B cell (primary cell): Measurements from ENCODE around the gene LCN2. TPM values are rescaled to one million over a fixed set of nuclear protein-coding genes. Genes with fewer than 3 reads are reported as not detected.

Experiments used
- ATAC-seq: fragments of 200-7000 bp; cut with Tn5 transposase; one replicate; pipeline ENCODE4 v1.10.0; 2021; ENCODE audit warnings: low read depth, mild to moderate bottlenecking, moderate number of reproducible peaks, moderate library complexity
- CTCF ChIA-PET: fragments of 350-600 bp; sonication (Branson Sonifier 250); formaldehyde crosslinking; loops from one replicate; lab custom pipeline; 2021; ENCODE audit warnings: antibody characterized with exemption, inconsistent platforms; lab: Charles Lee
- POLR2A ChIA-PET: fragments of 350-600 bp; sonication (Branson Sonifier 250); formaldehyde crosslinking; loops from one replicate; lab custom pipeline; 2021; ENCODE audit warnings: antibody characterized with exemption; lab: Charles Lee
- DNase-seq: peaks from one replicate; pipeline ENCODE4 v3.0.0; 2013
- H2AFZ ChIP-seq: 2 replicates; pipeline ENCODE4 v1.6.1; 2012; ENCODE audit warnings: mild to moderate bottlenecking, low read depth, low read length; ENCODE audit not compliant: insufficient read depth, poor library complexity, severe bottlenecking
- H3K27ac ChIP-seq, 2 donors: 1 replicate in 1 of 2; 2 replicates in 1 of 2; pipeline ENCODE4 v1.5.1; 2012 to 2013; ENCODE audit warnings: low read length in 2 of 2, mild to moderate bottlenecking in 2 of 2, moderate library complexity in 1 of 2
- H3K27me3 ChIP-seq, 4 experiments: fragments of 200-600 bp in 1 of 4; sonication (generic) in 1 of 4; replicated peaks in 1 of 4; 1 replicate in 2 of 4; 2 replicates in 2 of 4; pipeline versions ENCODE4 v1.6.1 to v1.7.0; 2013 to 2016; ENCODE audit warnings: low read length in 3 of 4, mild to moderate bottlenecking in 2 of 4, mixed read lengths in 1 of 4, moderate library complexity in 1 of 4; ENCODE audit not compliant: insufficient read depth in 4 of 4, control insufficient read depth in 3 of 4; ENCODE audit errors: control extremely low read depth in 1 of 4
- H3K36me3 ChIP-seq, 2 experiments: replicated peaks in 1 of 2; 1 replicate in 1 of 2; 2 replicates in 1 of 2; pipeline versions ENCODE4 v1.6.1 to v1.7.1; 2013; ENCODE audit warnings: low read length in 1 of 2; ENCODE audit not compliant: insufficient read depth in 2 of 2, control insufficient read depth in 1 of 2; ENCODE audit errors: control extremely low read depth in 1 of 2, extremely low read depth in 1 of 2
- H3K4me1 ChIP-seq, 2 donors: fragments of 200-600 bp in 1 of 2; sonication (generic) in 1 of 2; 1 replicate in 1 of 2; 2 replicates in 1 of 2; pipeline versions ENCODE4 v1.5.1 to v1.6.1; 2013 to 2017; ENCODE audit warnings: low read length in 2 of 2; ENCODE audit not compliant: control insufficient read depth in 2 of 2, insufficient read depth in 2 of 2
- H3K4me2 ChIP-seq: replicated peaks from 2 replicates; pipeline ENCODE3; 2012; ENCODE audit warnings: mild to moderate bottlenecking, low read depth, low read length; ENCODE audit not compliant: poor library complexity, severe bottlenecking
- H3K4me3 ChIP-seq, 5 experiments: fragments of 200-600 bp in 1 of 5; sonication (generic) in 1 of 5; 1 replicate in 3 of 5; 2 replicates in 2 of 5; pipeline versions ENCODE4 v1.5.1 to v1.7.0; 2011 to 2016; ENCODE audit warnings: low read length in 4 of 5, mild to moderate bottlenecking in 4 of 5, low read depth in 2 of 5, control low read depth in 1 of 5, moderate library complexity in 1 of 5; ENCODE audit not compliant: insufficient read depth in 1 of 5; ENCODE audit errors: control extremely low read depth in 1 of 5, extremely low read depth in 1 of 5
- H3K79me2 ChIP-seq: fragments of 200-600 bp; sonication (generic); one replicate; pipeline ENCODE4 v1.6.0; 2016; ENCODE audit warnings: low read length; ENCODE audit not compliant: control insufficient read depth, insufficient read depth
- H3K9ac ChIP-seq: fragments of 200-600 bp; sonication (generic); 2 replicates; pipeline ENCODE4 v1.6.1; 2017; ENCODE audit warnings: mild to moderate bottlenecking, low read length, moderate library complexity
- H3K9me3 ChIP-seq, 3 donors: one replicate each; pipeline versions ENCODE4 v1.6.1 to v1.7.1; 2013; ENCODE audit warnings: low read length in 2 of 3; ENCODE audit not compliant: control insufficient read depth in 2 of 3, insufficient read depth in 1 of 3; ENCODE audit errors: control extremely low read depth in 1 of 3
- H4K20me1 ChIP-seq: 2 replicates; pipeline ENCODE4 v1.6.0; 2012; ENCODE audit warnings: mild to moderate bottlenecking, low read length; ENCODE audit not compliant: insufficient read depth, control insufficient read depth, poor library complexity, severe bottlenecking
- H3K27ac Mint-ChIP-seq: one replicate; pipeline ENCODE4 v1.8.0; 2021; ENCODE audit warnings: mixed read lengths
- H3K27me3 Mint-ChIP-seq: one replicate; pipeline ENCODE4 v1.8.0; 2021; ENCODE audit warnings: mixed read lengths
- H3K4me1 Mint-ChIP-seq: one replicate; pipeline ENCODE4 v1.8.0; 2021; ENCODE audit warnings: mixed read lengths
- H3K4me3 Mint-ChIP-seq: one replicate; pipeline ENCODE4 v1.8.0; 2021; ENCODE audit warnings: mixed read lengths
- H3K9me3 Mint-ChIP-seq: one replicate; pipeline ENCODE4 v1.8.0; 2022; ENCODE audit warnings: mixed read lengths; ENCODE audit not compliant: insufficient read depth
- CTCF ChIP-seq: fragments of 200-600 bp; IDR thresholded peaks from one replicate; pipeline ENCODE4 v1.8.0; 2022; ENCODE audit warnings: antibody characterized with exemption, mild to moderate bottlenecking
- EZH2 ChIP-seq: IDR thresholded peaks from 2 replicates; pipeline ENCODE4 v1.6.1; 2012; ENCODE audit warnings: borderline replicate concordance, low read depth, mild to moderate bottlenecking, moderate library complexity, low read length; ENCODE audit not compliant: insufficient read depth, poor library complexity, severe bottlenecking
- WGBS: methylation state at CpG from one replicate; pipeline ENCODE4 v1.1.5; 2013; ENCODE audit warnings: missing lambda C conversion rate; ENCODE audit not compliant: insufficient coverage; 5-methylcytosine and 5-hydroxymethylcytosine counted together
- intact Hi-C: fragments of 100-400 bp; cut with micrococcal nuclease; formaldehyde crosslinking; loops from one replicate; pipeline ENCODE4 v1.10.0; 2022
- polyA plus RNA-seq: library from polyadenylated mRNA; depleted of rRNA; stranded (reverse); fragments of >200 nt; gene quantifications from 2 replicates; pipeline ENCODE4 v1.2.3, GENCODE V29; 2012
- total RNA-seq, 2 donors: library from RNA; stranded (reverse); fragments of 120-200 nt in 1 of 2; gene quantifications; 1 replicate in 1 of 2; 2 replicates in 1 of 2; pipeline versions ENCODE4 v1.2.3 to v1.2.4, GENCODE V29; 2013 to 2022

The LCN2 gene
- total and polyA plus RNA-seq, 2 donors (not counting 1 experiment from before 2014, with no cell fraction given), result not detected

DNA sequence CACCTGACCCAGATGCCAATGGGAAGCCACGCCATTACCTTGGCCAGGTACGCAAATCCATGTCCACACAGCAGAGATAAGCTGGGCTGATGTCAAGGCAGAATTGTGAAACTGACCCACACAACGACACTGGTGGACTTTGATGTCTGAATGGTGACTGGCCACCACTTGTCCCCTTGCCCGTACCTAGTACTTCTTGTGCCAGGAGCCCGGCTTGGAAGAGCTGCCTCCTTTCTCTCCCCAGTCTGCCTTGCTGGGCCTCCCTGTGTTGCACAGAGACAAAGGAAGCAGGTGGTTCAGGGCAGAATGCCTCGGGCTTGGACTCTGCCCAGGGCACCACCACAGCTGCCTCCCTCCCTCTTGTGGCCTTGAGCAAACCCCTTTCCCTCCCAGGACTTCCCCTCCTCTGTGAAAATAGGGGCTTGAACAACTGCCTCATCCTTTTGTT lies 45.1 kb upstream of the LCN2 start:
- ATAC-seq, result no peak
- Mint-ChIP-seq H3K4me1 (no peaks in the 10 kb centered on the region), H3K27me3 (no peaks in the 10 kb centered on the region), H3K4me3 (no peak overlapping the region), H3K27ac (no peak overlapping the region), H3K9me3 (no peaks in the 10 kb centered on the region)
- CTCF ChIA-PET, result interaction anchor here (1.0 to 1.5 kb wide), 4 partner anchors 12 to 162 kb away, joined by 3 to 6 read pairs (median 3); partner anchors contain the start of gene NAIF1
- no peak overlapping the region for H3K4me3 ChIP-seq
- peaks cover 6 to 70% of the 10 kb centered on the region in 2 experiments for H3K36me3 ChIP-seq
- 59% methylated on average over 6 of the region's 6 CpGs for whole genome bisulfite sequencing
- H3K9ac ChIP-seq, result no peak overlapping the region
- no peaks in the 10 kb centered on the region for H3K4me1 ChIP-seq
- H3K4me2 ChIP-seq, result no peak overlapping the region
- peaks cover 40% of the 10 kb centered on the region for H3K79me2 ChIP-seq
- no peak overlapping the region for H3K27ac ChIP-seq
- no peaks in the 10 kb centered on the region for H3K9me3 ChIP-seq
- POLR2A ChIA-PET, result no interaction called here
- intact Hi-C loops, result no loop called here
- H2AFZ ChIP-seq, result no peak overlapping the region
- DNase-seq, result no peak
- TF ChIP-seq EZH2, result no peak
- no peak for TF ChIP-seq CTCF
- H3K27me3 ChIP-seq, result no peaks in the 10 kb centered on the region
- peaks cover 51% of the 10 kb centered on the region for H4K20me1 ChIP-seq

DNA sequence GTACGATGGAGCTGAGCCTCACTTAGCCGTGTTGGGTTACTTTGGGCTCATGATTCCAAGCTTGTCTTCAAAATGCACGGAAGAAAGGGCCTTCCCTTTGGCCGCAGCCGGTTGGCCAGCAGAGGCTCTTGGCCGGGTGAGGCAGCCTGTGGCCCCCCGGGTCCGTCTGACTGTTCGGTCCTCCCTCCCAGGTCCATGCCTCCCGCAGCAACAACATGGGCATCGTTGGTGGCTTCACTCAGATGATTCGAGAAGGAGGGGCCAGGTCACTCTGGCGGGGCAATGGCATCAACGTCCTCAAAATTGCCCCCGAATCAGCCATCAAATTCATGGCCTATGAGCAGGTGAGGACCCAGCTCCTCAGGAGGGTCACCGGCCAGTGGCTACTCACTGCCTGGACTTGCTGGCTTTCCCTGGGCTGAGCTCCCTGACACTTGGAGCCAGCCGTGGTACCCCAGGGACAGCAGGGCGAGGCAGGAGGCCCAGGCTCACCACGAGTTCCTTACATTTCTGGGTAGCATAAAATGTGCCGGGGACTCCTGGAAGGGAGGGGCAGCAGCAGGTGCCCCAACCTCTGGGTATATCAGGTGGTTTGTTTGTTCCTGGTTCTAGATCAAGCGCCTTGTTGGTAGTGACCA lies 43.6 kb upstream of the LCN2 start:
- Histone ChIP-seq H3K4me3 (no peak overlapping the region), H3K4me2 (no peak overlapping the region), H3K27ac (no peak overlapping the region), H3K27me3 (no peaks in the 10 kb centered on the region), H3K4me1 (no peaks in the 10 kb centered on the region), H3K9ac (no peak overlapping the region), H3K36me3 (peaks cover 9 to 74% of the 10 kb centered on the region in 2 experiments), H3K79me2 (peaks cover 26% of the 10 kb centered on the region), H3K9me3 (no peaks in the 10 kb centered on the region), H2AFZ (no peak overlapping the region), H4K20me1 (peaks cover 36% of the 10 kb centered on the region)
- H3K9me3 Mint-ChIP-seq, result no peaks in the 10 kb centered on the region
- CTCF ChIA-PET, result no interaction called here
- peaks cover 2% of the 10 kb centered on the region for H3K4me1 Mint-ChIP-seq
- intact Hi-C loops, result no loop called here
- H3K27me3 Mint-ChIP-seq, result no peaks in the 10 kb centered on the region
- POLR2A ChIA-PET, result no interaction called here
- H3K27ac Mint-ChIP-seq, result no peak overlapping the region
- H3K4me3 Mint-ChIP-seq, result no peak overlapping the region
- DNase-seq (no peak), ATAC-seq (no peak)
- 93% methylated on average over 21 of the region's 21 CpGs for WGBS
- TF ChIP-seq EZH2, result no peak
- no peak for TF ChIP-seq CTCF
